Transverse colon (tissue), 4 donors: ENCODE results near the gene NDUFB3. TPM values are rescaled to one million over a fixed set of nuclear protein-coding genes. Genes with fewer than 3 reads are reported as not detected.

ENCODE experiments used
- DNase-seq: peaks from one replicate; pipeline ENCODE4 v3.0.0-alpha.2; 2019
- H3K27ac ChIP-seq, 4 donors: fragments of 200-600 bp; sonication (generic); 2 replicates each; pipeline ENCODE4 v1.5.1; 2016 to 2018; ENCODE audit warnings: inconsistent platforms in 4 of 4
- H3K27me3 ChIP-seq: fragments of 200-600 bp; sonication (generic); 2 replicates; pipeline ENCODE4 v1.5.1; 2017; ENCODE audit warnings: inconsistent platforms
- H3K36me3 ChIP-seq, 4 donors: fragments of 200-600 bp; sonication (generic); 2 replicates each; pipeline ENCODE4 v1.5.1; 2017 to 2019; ENCODE audit warnings: inconsistent platforms in 4 of 4
- H3K4me1 ChIP-seq, 4 donors: fragments of 200-600 bp; sonication (generic); 2 replicates each; pipeline ENCODE4 v1.5.1; 2017 to 2020; ENCODE audit warnings: inconsistent platforms in 4 of 4
- H3K4me3 ChIP-seq, 4 donors: fragments of 200-600 bp; sonication (generic); 1 replicate in 1 of 4; 2 replicates in 3 of 4; pipeline versions ENCODE4 v1.5.1 to v1.6.1; 2017 to 2019; ENCODE audit warnings: inconsistent platforms in 4 of 4
- H3K9me3 ChIP-seq, 2 donors: fragments of 200-600 bp; sonication (generic); 2 replicates each; pipeline ENCODE4 v1.5.1; 2017 to 2019; ENCODE audit warnings: inconsistent platforms in 2 of 2
- CTCF ChIP-seq, 5 experiments: fragments of 200-600 bp in 3 of 5; fragments of 450-650 bp in 2 of 5; sonication (generic) in 3 of 5; IDR thresholded peaks; 1 replicate in 2 of 5; 2 replicates in 3 of 5; pipeline ENCODE4 v1.5.1; 2016 to 2017; ENCODE audit warnings: antibody characterized with exemption in 5 of 5, inconsistent platforms in 3 of 5, mild to moderate bottlenecking in 2 of 5, moderate library complexity in 1 of 5
- EP300 ChIP-seq: sonication (generic); formaldehyde crosslinking; IDR thresholded peaks from one replicate; pipeline ENCODE4 v1.6.1; 2017; ENCODE audit warnings: antibody characterized with exemption, low read depth
- POLR2A ChIP-seq: fragments of 450-650 bp; IDR thresholded peaks from one replicate; pipeline ENCODE4 v1.6.1; 2016; ENCODE audit warnings: antibody characterized with exemption, mild to moderate bottlenecking, moderate library complexity
- POLR2AphosphoS5 ChIP-seq, 3 donors: sonication (generic); formaldehyde crosslinking; IDR thresholded peaks; one replicate each; pipeline ENCODE4 v1.6.1; 2016; ENCODE audit warnings: antibody characterized with exemption in 3 of 3
- WGBS, 2 donors: methylation state at CpG; one replicate each; pipeline ENCODE4 v1.1.5; 2018; ENCODE audit warnings: low coverage in 1 of 2; 5-methylcytosine and 5-hydroxymethylcytosine counted together
- in situ Hi-C, 4 donors: fragments of 200-750 bp; cut with MboI; loops; one replicate each; pipeline versions ENCODE4 v1.15.0 to v1.15.1; 2017; ENCODE audit warnings: low sequenced_read_pairs in 3 of 4, low pct_ligation_motif_present in 1 of 4, low pct_unique_long_range_greater_than_20kb in 1 of 4
- intact Hi-C: fragments of 100-400 bp; cut with DNase I; formaldehyde crosslinking; loops from one replicate; pipeline ENCODE4 v1.15.1; 2023; ENCODE audit warnings: low total_unique reads
- total RNA-seq, 4 donors: library from RNA; depleted of rRNA; stranded (reverse); fragments of >200 nt; gene quantifications; one replicate each; pipeline ENCODE4 v1.1.0, GENCODE V29; 2016

NDUFB3 gene
- total RNA-seq, 4 donors from 2014 or later, result 2.2 to 111 (median 44.9) TPM

GRCh38 chr2:201105759-201106158 is 34.0 kb downstream of the NDUFB3 start:
- WGBS, 2 donors, result 87 to 100% methylated on average over 1 of the region's 1 CpG
- Histone ChIP-seq H3K27ac (no peak overlapping the region), H3K9me3 (no peaks in the 10 kb centered on the region), H3K4me1 (peaks cover 0 to 9% (median 2%) of the 10 kb centered on the region in 4 donors), H3K4me3 (no peak overlapping the region), H3K36me3 (no peaks in the 10 kb centered on the region), H3K27me3 (no peaks in the 10 kb centered on the region)
- DNase-seq, result no peak
- in situ Hi-C loops (no loop called here), intact Hi-C loops (no loop called here)
- no peak for TF ChIP-seq POLR2AphosphoS5 (IDR thresholded peaks at IDR 0.05)
- TF ChIP-seq CTCF (IDR thresholded peaks at IDR 0.05), result no peak
- no peak for TF ChIP-seq EP300
- no peak for TF ChIP-seq POLR2A

GRCh38 chr2:201107624-201108023 is 35.8 kb downstream of the NDUFB3 start:
- Histone ChIP-seq H3K36me3 (no peaks in the 10 kb centered on the region), H3K27me3 (no peaks in the 10 kb centered on the region), H3K4me3 (no peak overlapping the region), H3K4me1 (no peaks in the 10 kb centered on the region), H3K27ac (no peak overlapping the region), H3K9me3 (no peaks in the 10 kb centered on the region)
- DNase-seq, result no peak
- in situ Hi-C loops (no loop called here), intact Hi-C loops (no loop called here)
- TF ChIP-seq POLR2A, result no peak
- TF ChIP-seq CTCF (IDR thresholded peaks at IDR 0.05), result no peak
- no peak for TF ChIP-seq POLR2AphosphoS5 (IDR thresholded peaks at IDR 0.05)
- TF ChIP-seq EP300, result no peak
- WGBS, 2 donors, result 96 to 100% methylated on average over 1 to 2 of the region's 2 CpGs

GRCh38 chr2:201108341-201108740 is 36.5 kb downstream of the NDUFB3 start:
- Histone ChIP-seq H3K4me1 (no peaks in the 10 kb centered on the region), H3K27ac (no peak overlapping the region), H3K9me3 (no peaks in the 10 kb centered on the region), H3K36me3 (no peaks in the 10 kb centered on the region), H3K4me3 (no peak overlapping the region), H3K27me3 (no peaks in the 10 kb centered on the region)
- 93 to 95% methylated on average over 2 of the region's 2 CpGs for WGBS, 2 donors
- intact Hi-C loops, result no loop called here
- in situ Hi-C loops, result no loop called here
- no peak for DNase-seq
- TF ChIP-seq POLR2A (no peak), POLR2AphosphoS5 (IDR thresholded peaks at IDR 0.05) (no peak), EP300 (no peak), CTCF (IDR thresholded peaks at IDR 0.05) (no peak)

- no peaks in the 10 kb centered on the region for H3K4me1 ChIP-seq
- in situ Hi-C loops (no loop called here), intact Hi-C loops (no loop called here)
- WGBS, 2 donors, result 90% methylated on average over 4 of the region's 4 CpGs
- TF ChIP-seq CTCF (IDR thresholded peaks at IDR 0.05) (no peak), EP300 (no peak), POLR2A (no peak), POLR2AphosphoS5 (IDR thresholded peaks at IDR 0.05) (no peak)
- no peaks in the 10 kb centered on the region for H3K27me3 ChIP-seq
- no peak overlapping the region for H3K27ac ChIP-seq
- no peaks in the 10 kb centered on the region for H3K36me3 ChIP-seq
- DNase-seq, result no peak
- H3K9me3 ChIP-seq, result no peaks in the 10 kb centered on the region
- no peak overlapping the region for H3K4me3 ChIP-seq
Observed at GRCh38 chr2:201109186-201109585, 37.4 kb downstream of the NDUFB3 start.
